H1 (cell line): Measurements from ENCODE around the gene ANO2. TPM values are rescaled to one million over a fixed set of nuclear protein-coding genes. Genes with fewer than 3 reads are reported as not detected.

Source experiments
- POU5F1 ChIP-seq: IDR thresholded peaks from 2 replicates; pipeline ENCODE4 v1.6.1; 2011; ENCODE audit warnings: low read depth, mild to moderate bottlenecking, low read length, moderate library complexity
- polyA plus RNA-seq, 7 experiments: library from polyadenylated mRNA; depleted of rRNA in 3 of 7; stranded (reverse) in 5 of 7; unstranded in 2 of 7; fragments of >200 nt in 5 of 7; fragments of 200-250 nt in 2 of 7; gene quantifications; 1 replicate in 5 of 7; 2 replicates in 1 of 7; 4 replicates in 1 of 7; pipeline versions ENCODE4 v1.2.1 to v1.2.3, GENCODE V29; 2011 to 2013; ENCODE audit warnings: missing spikeins in 2 of 7, mixed read lengths in 2 of 7
- total RNA-seq: library from RNA; stranded (reverse); fragmentation: NEBNext Ultra II Directional; extraction: Animal tissue kit (Norgen Biotek cat#: 25700); gene quantifications from 2 replicates; pipeline ENCODE4 v1.2.1, GENCODE V29; 2021

Gene ANO2
- total and polyA plus RNA-seq, 2 of the 8 experiments (the other 6 are each of a cell fraction or from before 2014, with no cell fraction given), result 1.9 to 5.5 TPM

DNA sequence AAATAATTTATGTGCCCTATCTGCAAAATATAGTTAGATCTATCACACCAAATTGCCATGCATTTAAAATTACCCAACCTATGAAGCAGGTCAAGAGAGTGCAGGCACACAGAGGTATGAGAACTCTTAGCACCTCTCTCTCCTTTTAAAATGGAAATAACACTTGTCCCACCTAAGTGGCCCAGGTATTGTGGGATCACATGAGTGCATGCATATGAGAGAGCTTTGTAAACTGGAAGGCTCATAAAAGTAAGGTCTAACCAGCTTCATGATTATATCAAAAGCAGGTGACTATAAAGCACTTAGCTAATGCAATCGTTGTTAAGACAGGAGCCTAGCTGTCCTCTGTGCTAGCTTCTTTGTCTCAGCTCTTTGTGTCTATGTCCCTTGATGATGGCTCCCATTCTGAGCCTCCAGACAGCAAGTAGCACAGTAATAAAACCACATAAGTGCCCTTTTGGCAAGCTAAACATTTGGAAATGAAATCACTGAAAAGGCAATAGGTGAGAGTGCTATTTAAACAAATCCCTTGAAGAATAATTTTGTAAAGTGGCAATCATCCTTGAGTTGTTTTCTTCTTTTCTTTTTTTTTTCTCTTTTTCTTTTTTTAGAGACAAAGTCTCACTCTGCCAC lies 294.1 kb downstream of the ANO2 start (continued):
- TF ChIP-seq POU5F1, result no peak
